B cell (primary cell): ENCODE data around the gene FRMD3.

Experiments used
- EZH2 ChIP-seq: IDR thresholded peaks from 2 replicates; pipeline ENCODE4 v1.6.1; 2012; ENCODE audit warnings: borderline replicate concordance, low read depth, mild to moderate bottlenecking, moderate library complexity, low read length; ENCODE audit not compliant: insufficient read depth, poor library complexity, severe bottlenecking
- TF ChIP-seq, protein P1 (sequence below): fragments of 200-600 bp; IDR thresholded peaks from one replicate; pipeline ENCODE4 v1.8.0; 2022; ENCODE audit warnings: antibody characterized with exemption, mild to moderate bottlenecking

DNA sequence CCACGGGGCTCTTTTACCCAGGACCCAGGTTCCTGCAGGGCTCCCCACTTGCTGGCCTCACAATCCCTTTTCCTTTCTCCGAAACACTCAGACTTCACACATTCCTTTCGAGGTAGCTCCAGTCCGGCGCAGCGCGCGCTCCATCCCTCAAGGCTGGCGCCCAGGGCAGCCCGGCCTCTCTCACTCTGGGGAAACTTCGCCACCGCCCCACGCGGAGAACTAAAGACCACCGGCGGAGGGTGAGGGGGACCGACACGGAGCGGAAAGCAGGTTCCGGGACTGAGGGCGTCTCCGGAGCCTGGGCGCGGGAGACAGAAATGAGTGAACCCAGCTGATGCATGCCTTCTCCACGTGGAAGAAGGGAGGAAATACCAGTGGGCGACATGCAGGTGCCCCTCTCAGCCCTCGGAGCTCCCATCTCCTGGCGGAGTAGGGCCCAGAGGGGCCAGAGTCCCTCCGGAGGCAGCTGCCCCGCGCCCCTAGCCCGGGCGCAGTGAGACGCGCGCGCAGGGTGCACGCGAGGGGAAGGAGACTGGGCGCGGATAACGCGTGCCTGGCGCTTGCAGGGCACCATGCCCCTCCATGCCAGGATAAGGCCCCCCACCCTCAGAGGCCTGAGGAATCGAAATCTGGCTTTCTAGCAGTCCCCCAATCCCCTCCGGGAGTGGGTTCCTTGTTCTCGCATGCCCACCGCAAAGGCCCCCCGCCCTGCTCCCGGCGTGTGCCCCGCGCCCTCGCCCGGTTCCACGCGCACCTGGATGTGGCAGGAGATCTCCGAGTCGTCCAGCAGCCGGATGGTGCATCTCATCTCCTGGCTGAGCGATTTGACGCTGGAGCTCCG lies 650 bp downstream of the FRMD3 start:
- TF ChIP-seq, protein P1, sequence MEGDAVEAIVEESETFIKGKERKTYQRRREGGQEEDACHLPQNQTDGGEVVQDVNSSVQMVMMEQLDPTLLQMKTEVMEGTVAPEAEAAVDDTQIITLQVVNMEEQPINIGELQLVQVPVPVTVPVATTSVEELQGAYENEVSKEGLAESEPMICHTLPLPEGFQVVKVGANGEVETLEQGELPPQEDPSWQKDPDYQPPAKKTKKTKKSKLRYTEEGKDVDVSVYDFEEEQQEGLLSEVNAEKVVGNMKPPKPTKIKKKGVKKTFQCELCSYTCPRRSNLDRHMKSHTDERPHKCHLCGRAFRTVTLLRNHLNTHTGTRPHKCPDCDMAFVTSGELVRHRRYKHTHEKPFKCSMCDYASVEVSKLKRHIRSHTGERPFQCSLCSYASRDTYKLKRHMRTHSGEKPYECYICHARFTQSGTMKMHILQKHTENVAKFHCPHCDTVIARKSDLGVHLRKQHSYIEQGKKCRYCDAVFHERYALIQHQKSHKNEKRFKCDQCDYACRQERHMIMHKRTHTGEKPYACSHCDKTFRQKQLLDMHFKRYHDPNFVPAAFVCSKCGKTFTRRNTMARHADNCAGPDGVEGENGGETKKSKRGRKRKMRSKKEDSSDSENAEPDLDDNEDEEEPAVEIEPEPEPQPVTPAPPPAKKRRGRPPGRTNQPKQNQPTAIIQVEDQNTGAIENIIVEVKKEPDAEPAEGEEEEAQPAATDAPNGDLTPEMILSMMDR, result no peak
- TF ChIP-seq EZH2, result no peak
